8988T (cell line): ENCODE data around the gene CASD1.

Source experiments
- DNase-seq: peaks from one replicate; pipeline ENCODE4 v3.0.0; 2011

CASD1 gene

GRCh38 chr7:94513565-94513860 lies 3.9 kb downstream of the CASD1 start:
- no peak for DNase-seq

GRCh38 chr7:94514140-94514889 lies 4.7 kb downstream of the CASD1 start:
- no peak for DNase-seq

GRCh38 chr7:94514917-94515316 lies 5.3 kb downstream of the CASD1 start:
- no peak for DNase-seq

GRCh38 chr7:94525923-94526322 lies 16.3 kb downstream of the CASD1 start:
- DNase-seq = no peak

GRCh38 chr7:94529516-94529915 lies 19.9 kb downstream of the CASD1 start:
- DNase-seq = no peak

- DNase-seq = no peak
Measured at GRCh38 chr7:94530109-94530508, 20.5 kb downstream of the CASD1 start.

- DNase-seq = no peak
Measured at GRCh38 chr7:94532676-94533075, 23.1 kb downstream of the CASD1 start.

GRCh38 chr7:94540428-94540827 lies 30.8 kb downstream of the CASD1 start:
- no peak for DNase-seq

- no peak for DNase-seq
Measured at GRCh38 chr7:94547126-94547525, 37.5 kb downstream of the CASD1 start.

- DNase-seq = no peak
Measured at GRCh38 chr7:94556028-94556427, 46.4 kb downstream of the CASD1 start.

- no peak for DNase-seq
Measured at GRCh38 chr7:94557215-94557614, 47.6 kb downstream of the CASD1 start.

- no peak for DNase-seq
Measured at GRCh38 chr7:94559972-94560371, 50.4 kb downstream of the CASD1 start.

- no peak for DNase-seq
Measured at GRCh38 chr7:94561841-94562514, 52.4 kb downstream of the CASD1 start.

GRCh38 chr7:94562525-94562924 lies 52.9 kb downstream of the CASD1 start:
- no peak for DNase-seq

- no peak for DNase-seq
Measured at GRCh38 chr7:94565247-94565894, 55.8 kb downstream of the CASD1 start.

- DNase-seq = no peak
Measured at GRCh38 chr7:94567396-94567795, 57.8 kb downstream of the CASD1 start.

GRCh38 chr7:94571816-94572215 lies 62.2 kb downstream of the CASD1 start:
- no peak for DNase-seq

GRCh38 chr7:94575646-94576045 lies 66.0 kb downstream of the CASD1 start:
- no peak for DNase-seq

- DNase-seq = no peak
Measured at GRCh38 chr7:94576316-94576715, 66.7 kb downstream of the CASD1 start.

- no peak for DNase-seq
Measured at GRCh38 chr7:94577357-94577756, 67.7 kb downstream of the CASD1 start.

- DNase-seq = no peak
Measured at GRCh38 chr7:94578614-94579013, 69.0 kb downstream of the CASD1 start.

- DNase-seq = no peak
Measured at GRCh38 chr7:94579470-94579869, 69.9 kb downstream of the CASD1 start.

- DNase-seq = no peak
Measured at GRCh38 chr7:94580601-94581000, 71.0 kb downstream of the CASD1 start.

- no peak for DNase-seq
Measured at GRCh38 chr7:94584113-94584512, 74.5 kb downstream of the CASD1 start.
